ENCODE results near the gene ADGRB2. TPM values are rescaled to one million over a fixed set of nuclear protein-coding genes. Genes with fewer than 3 reads are reported as not detected.
A peak's percentile ranks its signal among the peaks of the same experiment; 100 is the strongest.

The ADGRB2 gene
- total and polyA plus RNA-seq, 2 of the 4 experiments (the other 2 are of a cell fraction): 2.2 to 11.9 TPM

- Histone ChIP-seq H3K36me3 (ENCODE audit: control insufficient read depth, insufficient read depth, low read length) (peaks cover 86% of the 10 kb centered on the region), H4K8ac (ENCODE audit: low read depth in 2 of 2, low read length in 2 of 2) (no peak overlapping the region), H2AFZ (replicated peaks; ENCODE audit: low read length, poor library complexity) (no peak overlapping the region), H3K4ac (ENCODE audit: low read depth, low read length) (no peak overlapping the region), H3K56ac (ENCODE audit: extremely low read depth, insufficient read depth, low read length) (no peak overlapping the region), H2BK20ac (ENCODE audit: low read depth, low read length) (no peak overlapping the region; the same call in 1 of the 2 replicates), H3K4me1 (ENCODE audit: control insufficient read depth, insufficient read depth, low read length) (peaks cover 2% of the 10 kb centered on the region; the same call in 1 of the 2 replicates), H2AK9ac (replicated peaks; ENCODE audit: low read depth, low read length, poor library complexity) (peak overlapping the region; percentile 23), H3K4me3 (ENCODE audit: insufficient read depth, low read depth, low read length) (no peak overlapping the region), H2BK120ac (ENCODE audit: low read depth, low read length) (no peak overlapping the region; the same call in 1 of the 2 replicates), H4K5ac (ENCODE audit: low read depth, low read length) (no peak overlapping the region), H4K20me1 (ENCODE audit: insufficient read depth, low read length) (no peaks in the 10 kb centered on the region), H2AK5ac (ENCODE audit: low read depth, low read length) (no peak overlapping the region), H4K91ac (ENCODE audit: insufficient read depth, low read depth, low read length) (no peak overlapping the region), H3K9me3 (ENCODE audit: control insufficient read depth, insufficient read depth, low read length) (no peaks in the 10 kb centered on the region), H3K79me1 (ENCODE audit: low read depth in 1 of 2, low read length in 2 of 2) (peaks cover 0 to 14% of the 10 kb centered on the region in 2 experiments; a peak in 2 of 4 replicates), H3K14ac (replicated peaks; ENCODE audit: low read depth, low read length) (peak overlapping the region; percentile 1; the same call in 1 of the 2 replicates), H3K9me1 (ENCODE audit: insufficient read depth, low read length) (peaks cover 3% of the 10 kb centered on the region; the same call in 1 of the 2 replicates), H3K23ac (ENCODE audit: low read depth, low read length) (no peak overlapping the region), H3K27me3 (ENCODE audit: control insufficient read depth, insufficient read depth, low read length) (no peaks in the 10 kb centered on the region), H3K9ac (ENCODE audit: low read depth, low read length) (no peak overlapping the region), H3K4me2 (ENCODE audit: low read depth, low read length) (no peak overlapping the region), H3K27ac (ENCODE audit: insufficient read depth, low read length) (no peak overlapping the region), H2BK5ac (ENCODE audit: low read depth, low read length, poor library complexity, severe bottlenecking) (no peak overlapping the region), H2BK15ac (ENCODE audit: low read depth, low read length) (no peak overlapping the region), H3K18ac (ENCODE audit: low read depth, low read length) (no peak overlapping the region)
- CTCF ChIA-PET: no interaction called here
- POLR2A ChIA-PET (ENCODE audit: unreplicated experiment): no interaction called here
- TF ChIP-seq CHD1 (IDR thresholded peaks at IDR 0.05; ENCODE audit: low read depth, low read length) (no peak), USF2 (IDR thresholded peaks at IDR 0.05; ENCODE audit: low read depth, low read length) (no peak), MXI1 (IDR thresholded peaks at IDR 0.05; ENCODE audit: borderline replicate concordance, low read depth, low read length) (no peak), CTCF (conservative IDR thresholded peaks at IDR 0.05; ENCODE audit: low read depth, low read length) (no peak), SMC3 (IDR thresholded peaks at IDR 0.05; ENCODE audit: low read depth, low read length) (no peak)
- 61% methylated on average over 8 of the region's 9 CpGs; no CpG with 5 or more reads in 1 of the 2 experiments for WGBS, 2 experiments (ENCODE audit: extremely low coverage in 2 of 2, insufficient read length in 1 of 2)
- ATAC-seq (ENCODE audit: low read depth) (no peak), DNase-seq (no peak)
- BruUV-seq (replicated peaks): no TSS peak
- in situ Hi-C loops (cut with MboI; ENCODE audit: low sequenced_read_pairs): no loop called here
- dilution Hi-C loops (cut with HindIII; ENCODE audit: low sequenced_read_pairs, unreplicated experiment): no loop called here
- intact Hi-C loops (cut with micrococcal nuclease): no loop called here
Measured at GRCh38 chr1:31681415-31681814, 82.7 kb downstream of the ADGRB2 start.

Data from IMR-90 (cell line).